Upper lobe of left lung (tissue), 6 donors: ENCODE results near the gene MMP15. TPM values are rescaled to one million over a fixed set of nuclear protein-coding genes. Genes with fewer than 3 reads are reported as not detected.
A peak's percentile ranks its signal among the peaks of the same experiment; 100 is the strongest.
"Not testable (repeated sequence)": the region's sequence is repeated elsewhere in the genome, so short reads cannot be mapped to it uniquely, and the experiment has no call there.

ENCODE experiments used
- ATAC-seq, 2 donors: fragments of 200-7000 bp; cut with Tn5 transposase; one replicate each; pipeline ENCODE4 v1.9.1; 2022; ENCODE audit warnings: mild to moderate bottlenecking in 2 of 2, moderate library complexity in 2 of 2; ENCODE audit not compliant: low FRiP score in 2 of 2
- DNase-seq, 2 donors: peaks; one replicate each; pipeline ENCODE4 v3.0.0-alpha.2; 2019 to 2020
- H3K27ac ChIP-seq, 4 donors: fragments of 200-600 bp; sonication (generic); one replicate each; pipeline ENCODE4 v1.5.1; 2016 to 2019
- H3K27me3 ChIP-seq, 4 donors: fragments of 200-600 bp; sonication (generic); one replicate each; pipeline ENCODE4 v1.5.1; 2017 to 2019
- H3K36me3 ChIP-seq, 4 donors: fragments of 200-600 bp; sonication (generic); one replicate each; pipeline ENCODE4 v1.5.1; 2016 to 2019
- H3K4me1 ChIP-seq, 4 donors: fragments of 200-600 bp; sonication (generic); one replicate each; pipeline ENCODE4 v1.5.1; 2018 to 2019
- H3K4me3 ChIP-seq, 4 donors: fragments of 200-600 bp; sonication (generic); one replicate each; pipeline ENCODE4 v1.5.1; 2017 to 2019; ENCODE audit warnings: mild to moderate bottlenecking in 2 of 4, moderate library complexity in 1 of 4
- H3K9me3 ChIP-seq, 4 donors: fragments of 200-600 bp; sonication (generic); one replicate each; pipeline ENCODE4 v1.5.1; 2018 to 2019
- EP300 ChIP-seq, 4 donors: sonication (generic); formaldehyde crosslinking; IDR thresholded peaks; one replicate each; pipeline ENCODE4 v1.5.1; 2017; ENCODE audit warnings: antibody characterized with exemption in 4 of 4, control low read depth in 2 of 4
- POLR2A ChIP-seq, 4 donors: fragments of 450-650 bp; IDR thresholded peaks; one replicate each; pipeline ENCODE4 v1.5.1; 2016 to 2017; ENCODE audit warnings: antibody characterized with exemption in 4 of 4, mild to moderate bottlenecking in 2 of 4
- POLR2AphosphoS5 ChIP-seq, 2 donors: sonication (generic); formaldehyde crosslinking; IDR thresholded peaks; one replicate each; pipeline ENCODE4 v1.5.1; 2017; ENCODE audit warnings: antibody characterized with exemption in 2 of 2
- WGBS, 2 donors: methylation state at CpG; one replicate each; pipeline ENCODE4 v1.1.5; 2017 to 2018; 5-methylcytosine and 5-hydroxymethylcytosine counted together
- total RNA-seq, 6 donors: library from RNA; depleted of rRNA in 4 of 6; stranded (reverse); fragments of >200 nt in 4 of 6; gene quantifications; one replicate each; pipeline versions ENCODE4 v1.1.0 to v1.2.1, GENCODE V29; 2016 to 2021
- TF ChIP-seq, protein P1 (sequence below), 6 experiments: fragments of 450-650 bp in 4 of 6; fragments of 200-600 bp in 2 of 6; sonication (generic) in 2 of 6; IDR thresholded peaks; one replicate each; pipeline ENCODE4 v1.5.1; 2016 to 2019; ENCODE audit warnings: antibody characterized with exemption in 6 of 6
- donor health status: DM: no; HTN: no; CAD: no; lungs with moderate emphysema.
- donor health status: DM: no; HTN: yes; CAD: no; lungs with severe emphysema.

Gene MMP15
- total RNA-seq, 6 donors from 2014 or later: 14.7 to 30.5 (median 25.3) TPM

GRCh38 chr16:58076514-58076913 lies 51.0 kb downstream of the MMP15 start:
- no peak overlapping the region for H3K4me3 ChIP-seq
- no peaks in the 10 kb centered on the region for H3K36me3 ChIP-seq
- TF ChIP-seq, protein P1, sequence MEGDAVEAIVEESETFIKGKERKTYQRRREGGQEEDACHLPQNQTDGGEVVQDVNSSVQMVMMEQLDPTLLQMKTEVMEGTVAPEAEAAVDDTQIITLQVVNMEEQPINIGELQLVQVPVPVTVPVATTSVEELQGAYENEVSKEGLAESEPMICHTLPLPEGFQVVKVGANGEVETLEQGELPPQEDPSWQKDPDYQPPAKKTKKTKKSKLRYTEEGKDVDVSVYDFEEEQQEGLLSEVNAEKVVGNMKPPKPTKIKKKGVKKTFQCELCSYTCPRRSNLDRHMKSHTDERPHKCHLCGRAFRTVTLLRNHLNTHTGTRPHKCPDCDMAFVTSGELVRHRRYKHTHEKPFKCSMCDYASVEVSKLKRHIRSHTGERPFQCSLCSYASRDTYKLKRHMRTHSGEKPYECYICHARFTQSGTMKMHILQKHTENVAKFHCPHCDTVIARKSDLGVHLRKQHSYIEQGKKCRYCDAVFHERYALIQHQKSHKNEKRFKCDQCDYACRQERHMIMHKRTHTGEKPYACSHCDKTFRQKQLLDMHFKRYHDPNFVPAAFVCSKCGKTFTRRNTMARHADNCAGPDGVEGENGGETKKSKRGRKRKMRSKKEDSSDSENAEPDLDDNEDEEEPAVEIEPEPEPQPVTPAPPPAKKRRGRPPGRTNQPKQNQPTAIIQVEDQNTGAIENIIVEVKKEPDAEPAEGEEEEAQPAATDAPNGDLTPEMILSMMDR (IDR thresholded peaks at IDR 0.05): no peak
- TF ChIP-seq POLR2A (IDR thresholded peaks at IDR 0.05) (no peak), EP300 (IDR thresholded peaks at IDR 0.05) (no peak), POLR2AphosphoS5 (IDR thresholded peaks at IDR 0.05) (no peak)
- WGBS, 2 donors: 96 to 100% methylated on average over 1 of the region's 1 CpG
- peaks cover 0 to 5% (median 0%) of the 10 kb centered on the region in 4 donors for H3K9me3 ChIP-seq
- H3K4me1 ChIP-seq: peaks cover 0 to 12% (median 2%) of the 10 kb centered on the region in 4 donors
- ATAC-seq (no peak), DNase-seq (no peak)
- H3K27ac ChIP-seq: no peak overlapping the region
- no peaks in the 10 kb centered on the region for H3K27me3 ChIP-seq

GRCh38 chr16:58077796-58078195 lies 52.2 kb downstream of the MMP15 start:
- no peak overlapping the region for H3K4me3 ChIP-seq
- no peaks in the 10 kb centered on the region for H3K36me3 ChIP-seq
- H3K27ac ChIP-seq: no peak overlapping the region
- no peaks in the 10 kb centered on the region for H3K27me3 ChIP-seq
- H3K4me1 ChIP-seq: peaks cover 0 to 12% (median 2%) of the 10 kb centered on the region in 4 donors
- TF ChIP-seq, protein P1 (IDR thresholded peaks at IDR 0.05): no peak
- ATAC-seq: no peak
- peaks cover 0 to 5% (median 0%) of the 10 kb centered on the region in 4 donors for H3K9me3 ChIP-seq
- 67 to 80% methylated on average over 8 of the region's 8 CpGs for WGBS, 2 donors
- DNase-seq: no peak

DNA sequence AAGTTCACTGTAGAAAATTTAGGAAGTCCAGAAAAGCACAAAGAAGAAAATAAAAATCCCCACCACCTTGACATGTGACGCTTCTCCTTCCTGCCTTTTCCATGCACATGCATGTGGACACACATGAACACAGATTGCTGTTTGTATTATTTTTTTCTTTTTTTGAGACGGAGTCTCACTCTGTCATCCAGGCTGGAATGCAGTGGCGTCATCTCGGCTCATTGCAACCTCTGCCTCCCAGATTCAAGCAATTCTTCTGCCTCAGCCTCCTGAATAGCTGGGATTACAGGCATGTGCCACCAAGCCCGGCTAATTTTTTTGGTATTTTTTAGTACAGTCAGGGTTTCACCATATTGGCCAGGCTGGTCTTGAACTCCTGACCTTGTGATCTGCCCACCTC lies 55.1 kb downstream of the MMP15 start:
- H3K27me3 ChIP-seq, H3K36me3 ChIP-seq, H3K9me3 ChIP-seq, ATAC-seq, H3K4me3 ChIP-seq, DNase-seq: not testable (repeated sequence)
- Histone ChIP-seq H3K27ac (peak overlapping the region in 3 of 4 donors; percentile 35 to 51 (median 49)), H3K4me1 (peaks cover 0 to 12% (median 2%) of the 10 kb centered on the region in 4 donors)
- WGBS, 2 donors: 77 to 92% methylated on average over 5 of the region's 5 CpGs

DNA sequence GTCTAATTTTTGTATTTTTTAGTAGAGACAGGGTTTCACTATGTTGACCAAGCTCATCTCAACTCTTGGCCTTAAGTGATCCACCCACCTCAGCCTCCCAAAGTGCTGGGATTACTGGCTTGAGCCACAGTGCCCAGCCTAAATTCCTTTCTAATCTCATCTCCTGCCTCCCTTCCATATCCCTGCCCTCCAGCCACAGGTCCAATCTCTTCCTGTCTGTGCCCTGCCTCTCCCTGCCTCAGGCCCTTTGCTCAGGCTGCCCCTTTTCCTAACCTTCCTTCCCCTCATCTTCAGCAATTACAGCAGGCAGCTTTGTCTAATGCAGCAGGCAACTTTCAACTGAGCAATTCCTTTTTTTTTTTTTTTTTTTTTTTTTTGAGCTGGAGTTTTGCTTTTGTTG lies 56.8 kb downstream of the MMP15 start:
- Histone ChIP-seq H3K4me1 (peaks cover 0 to 12% (median 2%) of the 10 kb centered on the region in 4 donors), H3K27me3 (no peaks in the 10 kb centered on the region), H3K4me3 (no peak overlapping the region), H3K9me3 (no peaks in the 10 kb centered on the region), H3K27ac (peak overlapping the region in 1 of 4 donors; percentile 38), H3K36me3 (no peaks in the 10 kb centered on the region)
- DNase-seq (no peak), ATAC-seq (no peak)
- TF ChIP-seq EP300 (IDR thresholded peaks at IDR 0.05) (no peak), POLR2AphosphoS5 (IDR thresholded peaks at IDR 0.05) (no peak), POLR2A (IDR thresholded peaks at IDR 0.05) (no peak)
- TF ChIP-seq, protein P1 (IDR thresholded peaks at IDR 0.05): no peak

DNA sequence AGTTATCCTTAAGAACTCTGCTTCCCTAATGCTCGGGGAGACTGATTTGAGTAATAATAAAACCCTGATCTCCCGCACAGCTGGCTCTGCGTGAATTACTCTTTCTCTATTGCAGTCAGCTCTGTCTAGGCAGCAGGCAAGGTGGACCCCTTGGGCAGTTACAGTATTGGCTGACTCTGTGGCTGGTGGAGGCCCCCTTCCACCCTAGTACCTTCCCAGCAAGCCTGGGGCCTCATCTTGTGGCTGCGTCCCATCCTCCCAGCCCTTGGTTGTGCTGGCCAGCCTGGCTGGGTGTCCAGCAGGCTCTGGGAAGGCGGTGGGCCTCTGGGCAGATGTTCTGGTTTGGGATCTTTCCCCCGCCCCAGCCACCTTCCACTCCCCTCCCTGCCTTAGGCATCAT lies 59.1 kb downstream of the MMP15 start:
- no peak overlapping the region for H3K4me3 ChIP-seq
- TF ChIP-seq, protein P1 (IDR thresholded peaks at IDR 0.05): no peak
- TF ChIP-seq POLR2A (IDR thresholded peaks at IDR 0.05) (no peak), POLR2AphosphoS5 (IDR thresholded peaks at IDR 0.05) (no peak), EP300 (IDR thresholded peaks at IDR 0.05) (no peak)
- H3K27me3 ChIP-seq: no peaks in the 10 kb centered on the region
- no peaks in the 10 kb centered on the region for H3K36me3 ChIP-seq
- WGBS, 2 donors: 92 to 97% methylated on average over 5 to 6 of the region's 6 CpGs
- no peaks in the 10 kb centered on the region for H3K9me3 ChIP-seq
- DNase-seq (no peak), ATAC-seq (no peak)
- peaks cover 0 to 11% (median 2%) of the 10 kb centered on the region in 4 donors for H3K4me1 ChIP-seq
- H3K27ac ChIP-seq: no peak overlapping the region
